Activated naive CD4-positive, alpha-beta T cell (primary cell): ENCODE data around the gene SMU1.
"Not testable (repeated sequence)": the region's sequence is repeated elsewhere in the genome, so short reads cannot be mapped to it uniquely, and the experiment has no call there.

Source experiments
- DNase-seq, 4 experiments: peaks; one replicate each; lab custom pipeline; 2025; lab: John Stamatoyannopoulos, UW

SMU1 gene

DNA sequence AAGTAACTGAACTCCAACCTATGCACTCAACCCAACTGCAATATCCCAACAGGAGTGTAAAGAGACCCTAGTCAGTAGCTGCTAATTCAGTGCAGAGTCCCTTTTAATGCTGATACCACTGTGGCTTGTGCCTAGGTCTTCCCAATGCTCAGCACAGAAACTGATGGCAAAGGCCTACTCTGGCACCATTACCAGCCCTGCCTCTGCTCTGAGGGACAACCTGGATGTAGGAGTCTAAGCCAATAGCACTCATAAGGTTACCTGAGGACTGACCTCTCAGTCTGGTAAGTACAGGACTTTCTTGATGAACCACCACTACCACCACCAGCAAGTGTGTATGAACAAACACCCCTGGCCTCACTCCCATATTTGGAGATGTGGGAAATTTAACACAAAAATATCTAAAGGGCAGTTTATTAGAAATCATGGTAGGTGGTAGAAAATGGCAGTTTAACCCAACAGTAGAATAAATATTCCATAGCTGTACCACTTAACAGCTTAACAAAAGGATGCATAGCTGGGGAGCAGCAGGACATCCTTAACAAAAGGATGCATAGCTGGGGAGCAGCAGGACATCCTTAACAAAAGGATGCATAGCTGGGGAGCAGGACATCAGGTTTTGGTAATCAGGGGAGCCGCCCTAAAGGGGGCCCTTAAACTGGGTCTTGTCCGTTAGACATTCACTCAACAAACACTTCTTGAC, 62.4 kb downstream of the SMU1 start:
- DNase-seq = no peak

DNA sequence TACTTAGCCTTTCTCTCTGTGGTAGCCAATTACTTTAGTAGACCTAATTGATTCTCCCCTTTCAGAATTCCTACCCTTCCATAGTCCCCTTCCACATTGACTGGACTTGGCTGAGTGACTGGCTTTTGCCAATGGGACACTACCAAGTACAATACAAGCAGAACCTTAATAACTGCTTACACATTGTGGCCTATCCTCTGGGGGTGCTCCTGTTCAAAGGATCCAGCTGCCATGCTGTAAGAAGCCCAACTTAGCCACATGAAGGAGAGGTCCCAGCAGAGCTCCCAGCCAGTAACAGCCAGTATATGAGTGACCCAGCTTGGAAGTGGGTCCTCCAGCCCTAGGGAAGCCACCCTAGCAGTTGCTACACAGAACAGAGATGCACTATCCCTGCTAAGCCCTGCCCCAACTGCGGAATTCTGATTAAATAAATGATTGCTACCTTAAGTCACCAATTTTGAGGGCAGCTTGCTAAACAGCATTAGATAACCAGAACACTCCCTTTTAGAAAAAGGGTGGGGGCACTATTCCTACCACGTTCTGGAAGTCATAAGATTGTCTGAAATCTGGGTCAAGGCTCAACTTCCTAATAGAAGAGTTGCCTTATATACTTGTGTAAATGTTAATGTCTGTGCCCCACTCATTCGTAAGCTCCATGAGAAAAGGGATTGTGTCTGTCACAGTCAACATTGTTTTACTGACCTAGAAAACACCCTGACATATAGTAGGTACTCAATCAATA, 64.0 kb downstream of the SMU1 start:
- DNase-seq = no peak

DNA sequence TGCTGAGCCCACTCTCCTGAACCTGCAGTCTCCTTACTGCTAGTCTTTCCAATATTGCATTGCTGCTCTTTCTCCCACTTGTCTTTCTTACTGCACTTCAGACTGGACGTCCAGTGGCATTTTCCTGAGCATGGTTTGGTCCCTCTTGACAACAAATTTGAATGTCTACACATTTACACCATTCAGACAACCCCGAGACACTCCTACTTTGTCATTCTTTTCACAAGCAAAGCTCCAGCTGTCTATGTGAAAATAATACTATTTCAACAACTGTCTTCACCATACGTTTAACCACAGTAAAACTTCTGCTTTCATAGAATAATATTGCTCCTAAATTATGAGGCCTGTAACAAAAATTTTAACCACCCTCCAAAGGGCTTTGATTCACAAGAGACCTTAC, 64.6 kb downstream of the SMU1 start:
- DNase-seq = no peak

DNA sequence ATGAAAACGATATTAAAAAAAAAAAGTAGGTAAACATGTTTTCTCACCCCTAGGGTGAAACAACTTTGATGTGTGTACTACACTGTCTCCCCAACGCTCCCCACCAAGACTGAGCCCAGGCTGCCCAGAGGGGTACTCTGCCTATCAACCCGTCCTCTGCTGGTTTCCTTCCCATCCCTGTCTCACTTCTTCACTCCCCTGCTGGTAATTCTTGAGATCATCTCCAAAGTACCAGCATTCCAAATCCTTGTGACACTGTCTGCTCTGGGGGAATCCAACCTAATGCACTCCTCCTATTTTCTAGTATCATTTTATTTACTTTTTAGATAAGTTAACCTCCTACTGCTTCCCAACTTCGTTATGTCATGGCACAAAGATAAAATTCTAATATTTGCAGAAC, 68.7 kb downstream of the SMU1 start:
- no peak for DNase-seq

DNA sequence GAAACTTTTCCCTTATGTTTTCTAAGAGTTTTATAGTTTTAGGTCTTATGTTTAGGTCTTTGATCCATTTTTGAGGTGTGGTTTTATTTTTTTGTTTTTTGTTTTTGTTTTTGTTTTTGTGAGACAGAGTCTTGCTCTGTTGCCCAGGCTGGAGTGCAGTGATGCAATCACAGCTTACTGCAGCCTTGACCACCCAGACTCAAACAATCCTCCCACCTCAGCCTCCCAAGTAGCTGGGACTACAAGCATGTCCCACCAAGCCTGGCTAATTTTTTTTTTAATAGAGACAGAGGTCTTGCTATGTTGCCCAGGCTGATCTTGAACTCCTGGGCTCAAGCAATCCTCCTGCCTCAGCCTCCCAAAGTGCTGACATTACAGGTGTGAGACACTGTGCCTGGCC, 71.1 kb downstream of the SMU1 start:
- DNase-seq = not testable (repeated sequence)

DNA sequence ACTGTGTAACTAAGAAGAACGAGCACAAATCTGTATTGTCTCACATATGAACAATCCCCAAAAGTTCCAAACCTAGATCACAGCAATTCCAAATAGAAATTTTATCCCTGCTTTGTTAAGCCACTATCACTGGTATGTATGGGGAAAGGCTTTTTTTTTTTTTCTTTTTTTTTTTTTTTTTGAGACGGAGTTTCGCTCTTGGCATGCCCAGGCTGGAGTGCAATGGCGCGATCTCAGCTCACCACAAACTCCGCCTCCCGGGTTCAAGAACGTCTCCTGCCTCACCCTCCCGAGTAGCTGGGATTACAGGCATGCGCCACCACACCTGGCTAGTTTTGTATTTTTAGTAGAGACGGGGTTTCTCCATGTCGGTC, 75.8 kb downstream of the SMU1 start:
- peak in 1 of 4 experiments; percentile 17 for DNase-seq

DNA sequence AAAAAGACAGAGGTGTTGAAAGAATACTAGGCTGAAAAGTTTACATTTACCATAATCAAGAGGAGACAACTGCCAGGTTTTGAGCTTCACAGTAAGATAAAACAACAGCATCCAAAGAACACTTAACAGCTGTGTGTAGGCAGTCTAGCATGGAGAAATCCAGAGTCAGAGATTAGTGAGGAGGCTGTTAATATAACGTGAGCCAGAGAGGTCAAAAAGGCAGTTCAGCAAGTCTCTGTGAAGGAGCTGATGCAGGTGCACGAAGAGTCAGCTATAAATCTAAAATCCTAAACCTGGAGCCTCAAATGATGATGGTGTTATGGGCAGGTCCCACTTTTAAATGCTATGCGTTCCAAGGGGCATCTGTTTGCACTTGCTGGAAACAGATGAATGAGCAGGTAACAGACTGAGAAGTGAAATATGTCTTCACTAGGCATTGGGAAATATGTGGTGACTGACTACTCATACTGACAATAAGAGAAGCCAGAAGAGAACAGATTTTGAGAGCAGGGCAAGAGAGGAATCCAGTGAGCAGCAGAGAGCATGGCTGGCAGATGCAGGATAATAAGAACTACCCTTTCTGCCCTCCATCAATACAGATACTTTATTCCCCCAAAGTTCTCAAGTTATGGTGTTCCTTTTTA, 83.8 kb downstream of the SMU1 start:
- no peak for DNase-seq

DNA sequence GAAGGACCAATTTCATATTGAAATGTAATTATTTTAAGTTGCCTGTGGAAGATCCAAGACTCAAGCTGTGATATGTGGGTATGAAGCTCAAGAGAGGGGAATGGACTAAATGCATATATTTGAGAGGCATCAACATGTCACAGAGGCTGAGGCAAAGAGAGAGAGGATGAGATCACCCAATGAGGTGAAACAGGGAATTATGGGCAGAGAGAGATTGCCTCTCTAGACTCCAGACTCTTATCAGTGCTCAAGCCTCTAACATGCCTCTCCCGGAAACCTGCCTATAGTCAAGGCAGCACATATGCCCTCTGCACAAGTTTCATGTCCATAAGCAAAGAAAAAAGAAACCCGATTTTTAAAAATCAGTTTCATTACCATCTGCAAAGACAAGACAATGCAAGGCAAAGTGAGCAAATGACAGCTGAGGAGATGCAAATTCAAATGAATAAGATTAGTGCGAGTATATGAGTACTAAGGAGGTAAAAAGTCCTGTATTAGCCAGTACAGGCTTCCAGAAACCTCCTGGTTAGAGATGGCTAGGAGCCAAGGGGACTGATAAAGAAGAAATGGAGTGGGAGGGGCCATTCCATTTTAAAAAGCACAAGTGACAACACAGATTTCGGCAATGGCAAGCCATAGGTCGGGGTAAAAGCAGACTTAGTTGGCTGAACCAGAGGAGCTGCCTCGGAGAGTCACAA, 84.4 kb downstream of the SMU1 start:
- no peak for DNase-seq
